GM21367 (cell line): ENCODE results near the gene XYLT1.
"Not testable (repeated sequence)": the region's sequence is repeated elsewhere in the genome, so short reads cannot be mapped to it uniquely, and the experiment has no call there.

Experiments
- ATAC-seq: cut with Tn5 transposase; IDR thresholded peaks from one replicate; pipeline ENCODE4 v1.9.1; 2021; ENCODE audit not compliant: unreplicated experiment

Gene XYLT1

DNA sequence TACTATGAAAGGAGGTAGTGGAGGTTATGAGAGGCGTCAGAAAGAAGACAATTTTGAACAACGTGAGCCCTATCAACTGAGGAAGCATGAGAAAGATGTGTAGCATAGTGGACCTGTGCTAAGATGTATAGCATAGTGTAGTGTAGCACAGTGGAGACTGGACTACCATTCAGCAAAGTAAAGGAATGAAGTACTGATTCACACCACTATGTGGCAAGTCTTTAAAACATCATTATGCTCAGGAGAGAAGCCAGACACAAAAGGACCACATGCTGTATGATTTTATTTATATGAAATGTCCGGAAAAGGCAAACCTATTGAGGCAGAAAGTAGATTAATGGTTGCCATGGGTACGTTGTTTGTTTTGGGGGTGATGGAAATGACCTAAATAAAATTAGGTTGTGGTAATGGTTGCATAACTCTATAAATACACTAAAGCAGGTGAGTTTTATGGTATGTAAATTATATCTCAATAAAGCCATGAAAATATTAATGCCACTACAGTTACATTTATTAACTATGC is 20.4 kb upstream of the XYLT1 start:
- ATAC-seq = no peak

DNA sequence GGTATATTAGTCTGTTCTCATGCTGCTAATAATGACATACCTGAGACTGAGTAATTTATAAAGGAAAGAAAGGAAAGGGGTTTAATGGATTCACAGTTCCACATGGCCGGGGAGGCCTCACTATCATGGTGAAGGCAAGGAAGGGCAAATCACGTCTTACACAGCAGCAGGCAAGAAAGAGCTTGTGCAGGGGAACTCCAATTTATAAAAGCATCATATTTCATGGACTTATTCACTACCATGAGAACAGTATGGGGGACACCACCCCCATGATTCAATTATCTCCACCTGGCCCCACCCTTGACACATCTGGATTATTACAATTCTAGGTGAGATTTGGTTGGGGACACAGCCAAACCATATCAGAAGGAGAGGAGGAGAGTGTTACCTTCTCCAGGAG is 17.7 kb upstream of the XYLT1 start:
- no peak for ATAC-seq

GRCh38 chr16:17483351-17483750 is 12.6 kb upstream of the XYLT1 start:
- ATAC-seq = no peak

DNA sequence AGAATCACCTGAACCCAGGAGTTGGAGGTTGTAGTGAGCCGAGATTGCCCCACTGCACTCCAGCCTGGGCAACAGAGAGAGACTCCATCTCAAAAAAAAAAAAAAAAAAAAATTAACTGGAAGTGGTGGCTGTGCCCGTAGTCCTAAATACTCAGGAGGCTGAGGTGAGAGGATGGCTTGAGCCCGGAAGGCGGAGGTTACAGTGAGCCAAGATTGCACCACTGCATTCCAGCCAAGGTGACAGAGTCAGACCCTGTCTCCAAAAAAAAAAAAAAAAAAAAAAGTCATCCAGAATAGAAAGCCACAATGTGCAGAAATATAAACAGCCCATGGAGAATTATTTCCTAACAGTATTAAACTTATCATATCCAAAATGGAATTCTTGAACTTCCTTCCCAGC is 11.6 kb upstream of the XYLT1 start:
- ATAC-seq = not testable (repeated sequence)

GRCh38 chr16:17481736-17482135 is 11.0 kb upstream of the XYLT1 start:
- ATAC-seq = no peak

- ATAC-seq = not testable (repeated sequence)
Observed at GRCh38 chr16:17477260-17477545, 6.4 kb upstream of the XYLT1 start.

DNA sequence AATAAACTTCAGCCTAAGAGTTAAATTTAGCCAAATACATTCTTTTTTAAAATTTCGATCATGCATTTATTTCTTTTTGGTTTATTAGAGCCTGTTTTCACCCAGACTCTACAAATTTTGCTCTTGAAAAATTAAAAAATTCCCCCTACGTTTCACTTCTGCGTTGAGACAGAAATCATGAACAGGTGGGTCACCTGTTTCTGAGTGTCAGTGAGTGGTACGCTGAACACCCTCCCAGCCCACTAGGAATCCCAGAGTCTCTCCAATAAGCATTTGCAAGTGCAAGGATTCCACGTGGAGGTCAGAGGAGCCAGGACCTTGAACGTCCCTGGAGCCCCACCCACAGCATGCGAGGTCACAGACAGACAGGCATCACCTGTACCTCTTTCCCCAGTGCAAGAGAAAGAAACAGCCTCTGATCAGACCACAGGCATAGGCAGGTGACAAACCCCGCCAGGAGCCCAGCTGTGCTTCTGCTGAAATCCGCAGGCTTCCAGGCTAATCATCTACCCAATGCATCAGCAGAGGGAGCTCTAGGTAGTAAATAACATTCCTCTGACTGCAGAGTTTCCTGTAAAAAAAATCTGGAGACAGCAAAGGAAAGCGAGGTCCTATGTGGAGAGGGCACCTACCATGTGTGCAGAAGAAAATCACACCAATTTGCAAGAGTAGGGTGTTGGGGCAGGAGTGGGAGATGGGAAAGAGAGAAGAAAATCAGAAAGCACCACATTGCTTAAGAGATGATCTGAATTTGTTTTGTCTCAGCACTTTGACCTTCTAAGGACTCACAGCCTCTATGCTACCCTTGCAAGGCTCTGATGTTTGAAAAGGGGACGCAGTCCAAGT is 5.9 kb upstream of the XYLT1 start:
- ATAC-seq = peak; percentile 48

- no peak for ATAC-seq
Observed at GRCh38 chr16:17475104-17475503, 4.3 kb upstream of the XYLT1 start.

DNA sequence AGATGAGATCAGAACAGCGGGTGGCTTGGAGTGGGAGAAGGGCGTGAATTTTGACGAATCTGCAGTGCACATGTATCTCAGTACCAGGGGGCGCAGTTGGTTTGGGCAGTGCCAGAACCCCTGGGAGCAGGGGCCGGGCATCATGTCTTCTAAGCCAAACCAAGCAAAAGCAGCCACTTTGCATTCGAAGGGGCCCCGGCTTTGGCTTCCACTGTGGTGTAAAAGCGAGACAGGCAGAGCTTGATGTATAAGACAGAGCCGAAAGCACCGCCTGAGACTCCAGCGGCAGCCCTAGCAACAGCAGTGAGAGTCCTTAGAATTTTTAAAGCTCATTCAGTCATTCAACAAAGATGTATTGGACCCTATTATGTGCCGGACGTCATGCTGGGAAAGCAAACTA is 3.8 kb upstream of the XYLT1 start:
- ATAC-seq = no peak

DNA sequence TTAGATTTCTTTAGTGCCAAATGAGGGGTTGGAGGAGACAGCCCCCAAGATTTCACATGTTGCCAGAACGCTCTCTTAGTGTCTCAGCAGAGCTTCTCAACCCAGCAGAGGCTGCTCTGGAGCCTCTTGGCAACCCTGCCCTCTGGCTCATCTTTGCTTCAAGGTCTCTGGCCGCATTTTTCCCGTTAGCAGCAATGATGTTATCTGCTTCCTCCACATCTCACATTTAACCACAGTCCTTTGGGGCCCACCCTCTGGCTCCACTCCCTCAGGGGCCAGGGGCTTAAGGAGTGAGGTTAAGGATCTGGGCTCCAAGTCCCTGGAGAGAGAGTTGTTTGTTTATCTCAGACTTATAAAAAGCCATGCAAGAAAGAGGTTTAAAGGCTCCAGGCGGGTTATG is 3.3 kb upstream of the XYLT1 start:
- ATAC-seq = no peak

GRCh38 chr16:17471719-17472461 is 1.1 kb upstream of the XYLT1 start:
- ATAC-seq = no peak

DNA sequence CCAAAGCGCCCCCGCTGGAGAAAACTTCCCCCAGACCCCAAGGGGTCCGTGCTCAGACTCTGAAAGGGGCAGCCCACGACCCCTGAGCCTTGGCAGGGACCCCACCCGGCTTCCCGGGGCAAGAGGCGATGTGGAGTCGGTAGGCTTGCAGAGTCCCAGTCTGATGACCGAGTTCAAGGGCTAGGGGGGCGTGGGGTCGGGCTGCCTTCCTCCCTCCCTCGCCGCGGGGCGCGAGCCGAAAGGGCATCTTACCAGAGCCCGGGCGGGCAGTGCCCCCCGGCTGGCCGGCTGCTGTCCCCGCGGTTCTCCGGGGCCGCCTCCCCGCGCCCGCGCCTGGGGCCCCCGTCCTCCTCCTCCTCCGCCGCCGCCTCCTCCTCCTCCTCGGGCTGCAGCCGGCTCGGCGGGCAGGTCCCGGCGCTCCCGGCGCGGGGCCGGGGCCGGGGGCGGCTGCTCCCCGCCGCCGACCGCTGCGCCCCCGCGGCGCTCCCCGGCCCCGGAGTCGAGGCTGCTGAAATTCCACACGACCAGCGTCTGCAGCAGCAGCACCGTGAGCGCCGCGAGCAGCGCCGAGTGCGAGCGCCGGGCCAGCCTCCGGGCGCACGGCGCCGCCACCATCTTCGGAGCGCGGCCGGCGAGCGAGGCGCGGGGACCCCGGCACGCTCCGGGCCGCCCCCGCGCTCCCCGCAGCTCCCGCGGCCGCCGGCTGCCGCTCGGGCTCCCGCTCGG is 415 bp downstream of the XYLT1 start:
- no peak for ATAC-seq

DNA sequence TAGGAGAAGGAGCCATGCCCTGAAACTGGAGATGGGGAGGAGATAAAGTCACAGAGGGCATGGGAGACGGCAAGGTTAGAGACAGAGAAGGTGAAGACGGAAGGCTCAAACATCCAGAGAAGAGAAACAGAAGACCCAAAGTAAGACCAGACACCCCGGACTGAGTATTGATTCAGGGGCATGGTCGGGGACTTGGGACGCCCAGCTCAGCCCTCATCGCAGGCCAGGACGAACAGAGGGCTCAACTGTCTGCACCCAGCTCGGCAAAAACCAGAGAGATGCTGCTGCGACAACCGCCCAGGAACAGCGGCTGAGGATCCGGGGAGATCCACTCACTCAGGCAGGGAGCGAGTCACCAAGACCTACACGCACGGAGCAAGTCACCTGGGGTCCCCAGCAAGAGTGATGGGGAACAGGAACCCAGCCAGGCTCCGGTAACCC is 999 bp downstream of the XYLT1 start:
- no peak for ATAC-seq

DNA sequence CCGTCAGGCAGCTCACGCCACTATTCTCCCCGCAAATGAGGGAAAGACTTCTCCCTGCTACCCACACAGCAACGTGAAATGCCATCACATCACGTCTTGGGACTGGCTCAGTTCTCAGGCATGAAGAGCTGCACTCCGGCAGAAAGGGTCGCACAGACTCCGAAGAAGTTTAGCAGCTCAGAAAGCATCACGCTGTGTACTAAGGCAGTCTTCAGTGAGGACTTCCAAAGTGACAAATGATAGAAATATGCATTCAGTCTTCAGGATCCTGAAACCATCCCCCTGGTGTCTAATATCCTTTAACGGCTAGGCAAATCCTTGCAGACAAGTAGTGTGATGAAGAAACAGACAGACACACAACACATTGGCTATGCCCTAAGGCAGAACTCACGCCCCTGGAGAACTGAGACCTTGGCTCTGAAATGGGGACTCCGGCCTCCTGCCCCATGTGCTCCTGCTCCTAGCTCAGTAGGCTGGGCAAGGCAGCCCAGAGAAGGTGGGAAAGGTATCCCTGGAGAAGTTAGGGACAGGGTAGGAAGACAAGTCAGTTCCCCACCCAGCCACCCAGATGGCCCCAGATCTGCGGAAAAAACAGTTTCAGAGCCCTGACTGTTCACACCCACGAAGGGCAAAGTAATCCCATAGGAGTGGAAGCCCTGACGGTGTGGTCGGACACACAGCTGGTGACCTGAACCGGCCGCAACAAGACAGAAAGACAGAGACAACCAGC is 1.6 kb downstream of the XYLT1 start:
- no peak for ATAC-seq

GRCh38 chr16:17468611-17469010 is 2.1 kb downstream of the XYLT1 start:
- no peak for ATAC-seq

DNA sequence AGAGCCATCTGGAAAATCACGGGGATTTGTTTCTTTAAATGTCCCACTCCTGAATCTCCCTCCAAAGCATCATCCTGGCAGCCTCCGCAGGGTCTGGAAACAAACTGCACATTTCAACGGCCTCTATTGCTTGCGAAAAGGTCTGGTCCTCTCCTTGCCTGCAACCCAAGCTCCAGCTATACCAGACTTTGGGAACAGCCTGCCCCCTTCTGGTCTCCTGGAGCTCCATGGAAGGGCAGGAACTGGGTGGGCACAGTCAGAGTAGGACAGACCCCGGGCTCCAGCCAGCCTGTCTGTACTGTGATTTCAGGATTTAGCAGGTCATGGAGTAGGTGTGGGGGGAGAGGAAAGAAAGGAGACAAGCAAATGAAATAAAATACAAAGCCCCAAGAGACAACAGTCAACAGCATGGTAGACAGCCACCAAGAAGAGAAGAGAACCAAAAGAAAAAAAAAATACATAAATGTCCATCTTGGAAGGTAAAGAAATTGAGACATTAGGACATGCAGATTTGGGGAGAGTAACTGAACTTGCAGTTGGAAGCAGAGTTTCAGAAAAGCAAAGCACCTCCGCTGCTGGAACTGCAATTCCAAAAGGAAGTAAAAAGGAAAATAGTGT is 2.7 kb downstream of the XYLT1 start:
- ATAC-seq = no peak

DNA sequence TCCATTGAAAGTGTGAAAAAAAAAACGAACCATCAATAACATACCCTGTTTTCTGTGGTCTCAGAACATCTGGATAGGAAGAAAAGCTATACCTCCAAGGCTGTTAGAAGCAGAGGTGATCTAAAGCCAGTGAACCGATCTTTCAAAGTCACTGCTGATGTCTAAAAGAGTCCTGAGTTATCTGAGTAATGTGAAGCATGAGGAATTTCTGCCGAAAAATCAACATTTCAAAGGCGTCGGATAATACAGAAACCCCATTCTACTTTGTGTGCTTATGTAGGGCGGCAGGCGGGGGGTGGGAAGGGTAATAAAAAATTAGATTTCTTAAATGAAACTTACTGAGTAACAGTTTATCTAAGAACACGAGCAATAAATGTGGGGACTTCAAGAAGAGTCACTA is 3.9 kb downstream of the XYLT1 start:
- no peak for ATAC-seq

- no peak for ATAC-seq
Observed at GRCh38 chr16:17465460-17465859, 5.3 kb downstream of the XYLT1 start.

DNA sequence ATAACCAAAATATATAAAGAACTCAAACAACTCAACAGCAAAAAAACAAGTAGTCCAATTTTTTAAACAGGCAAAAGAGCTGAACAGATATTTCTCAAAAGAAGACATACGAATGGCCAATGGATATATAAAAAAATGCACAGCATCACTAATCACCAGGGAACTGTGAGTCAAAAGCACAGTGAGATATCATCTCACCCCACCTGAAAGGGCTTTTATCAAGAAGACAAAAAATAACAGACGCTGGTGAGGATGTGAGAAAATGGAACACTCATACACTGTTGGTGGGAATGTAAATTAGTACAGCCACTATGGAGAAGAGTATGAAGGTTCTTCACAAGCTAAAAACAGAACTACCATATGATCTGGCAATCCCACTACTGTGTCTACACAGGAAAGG is 7.4 kb downstream of the XYLT1 start:
- no peak for ATAC-seq

DNA sequence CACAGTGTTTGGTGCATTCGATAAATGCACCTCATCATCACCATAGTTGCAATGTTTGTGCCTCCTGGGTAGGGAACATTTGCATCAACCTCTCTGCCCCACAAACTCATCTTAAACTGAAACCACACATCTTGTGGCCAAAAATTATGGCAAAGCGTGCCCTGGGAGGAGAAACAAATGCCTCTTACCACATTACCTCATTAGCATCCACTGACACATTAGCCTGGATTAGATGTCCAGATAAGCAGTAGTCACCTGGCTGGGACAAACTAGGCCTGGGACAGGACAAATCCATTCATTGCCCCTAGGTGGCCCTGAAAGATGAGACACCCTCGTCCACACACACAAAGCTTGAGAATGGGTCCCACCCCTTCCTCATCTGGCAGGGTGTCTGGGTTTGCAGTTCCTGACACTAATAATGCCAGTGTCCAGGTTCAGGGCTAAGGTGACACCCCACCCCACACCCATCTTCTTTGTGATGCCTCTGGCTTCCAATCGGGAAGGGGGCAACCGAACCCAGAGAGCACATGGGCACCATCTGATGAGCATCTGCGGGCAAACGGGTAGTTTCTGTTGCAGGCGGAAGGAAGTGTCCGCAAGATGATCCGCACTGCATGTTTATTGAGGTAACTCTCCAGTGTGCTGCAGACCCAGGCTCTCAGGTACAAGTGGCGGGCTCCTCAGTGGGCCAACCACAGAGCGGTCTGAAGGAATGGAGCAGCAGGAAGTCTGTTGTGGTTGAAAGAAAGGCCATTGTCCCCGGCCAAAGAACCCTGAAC is 8.6 kb downstream of the XYLT1 start:
- ATAC-seq = no peak
